ENCODE data around the gene LDB2. TPM values are rescaled to one million over a fixed set of nuclear protein-coding genes. Genes with fewer than 3 reads are reported as not detected.

Gene LDB2
- total RNA-seq (2022; extraction: Qiagen RNA extraction; ENCODE audit: low read depth) = not detected in 5 replicates

GRCh38 chr4:16897991-16898827, at the start of gene LDB2:
TSS of gene LDB2 (minus strand) at chr4:16898645.

Measured in A549 treated with RU486 at 1 μM for 4 hours (cell line).